Subcutaneous adipose tissue (tissue), 4 donors: ENCODE data around the gene MINK1. TPM values are rescaled to one million over a fixed set of nuclear protein-coding genes. Genes with fewer than 3 reads are reported as not detected.

ENCODE experiments used
- total RNA-seq, 4 donors: library from RNA; depleted of rRNA; stranded (reverse); fragments of >200 nt; gene quantifications; one replicate each; pipeline ENCODE4 v1.1.0, GENCODE V29; 2016
- TF ChIP-seq, protein P1 (sequence below): fragments of 450-650 bp; IDR thresholded peaks from one replicate; pipeline ENCODE4 v1.5.1; 2016; ENCODE audit warnings: low read depth, mild to moderate bottlenecking, control low read depth, antibody characterized with exemption, moderate library complexity

Gene MINK1
- total RNA-seq, 4 donors from 2014 or later, result 12.9 to 61.0 (median 28.2) TPM

DNA sequence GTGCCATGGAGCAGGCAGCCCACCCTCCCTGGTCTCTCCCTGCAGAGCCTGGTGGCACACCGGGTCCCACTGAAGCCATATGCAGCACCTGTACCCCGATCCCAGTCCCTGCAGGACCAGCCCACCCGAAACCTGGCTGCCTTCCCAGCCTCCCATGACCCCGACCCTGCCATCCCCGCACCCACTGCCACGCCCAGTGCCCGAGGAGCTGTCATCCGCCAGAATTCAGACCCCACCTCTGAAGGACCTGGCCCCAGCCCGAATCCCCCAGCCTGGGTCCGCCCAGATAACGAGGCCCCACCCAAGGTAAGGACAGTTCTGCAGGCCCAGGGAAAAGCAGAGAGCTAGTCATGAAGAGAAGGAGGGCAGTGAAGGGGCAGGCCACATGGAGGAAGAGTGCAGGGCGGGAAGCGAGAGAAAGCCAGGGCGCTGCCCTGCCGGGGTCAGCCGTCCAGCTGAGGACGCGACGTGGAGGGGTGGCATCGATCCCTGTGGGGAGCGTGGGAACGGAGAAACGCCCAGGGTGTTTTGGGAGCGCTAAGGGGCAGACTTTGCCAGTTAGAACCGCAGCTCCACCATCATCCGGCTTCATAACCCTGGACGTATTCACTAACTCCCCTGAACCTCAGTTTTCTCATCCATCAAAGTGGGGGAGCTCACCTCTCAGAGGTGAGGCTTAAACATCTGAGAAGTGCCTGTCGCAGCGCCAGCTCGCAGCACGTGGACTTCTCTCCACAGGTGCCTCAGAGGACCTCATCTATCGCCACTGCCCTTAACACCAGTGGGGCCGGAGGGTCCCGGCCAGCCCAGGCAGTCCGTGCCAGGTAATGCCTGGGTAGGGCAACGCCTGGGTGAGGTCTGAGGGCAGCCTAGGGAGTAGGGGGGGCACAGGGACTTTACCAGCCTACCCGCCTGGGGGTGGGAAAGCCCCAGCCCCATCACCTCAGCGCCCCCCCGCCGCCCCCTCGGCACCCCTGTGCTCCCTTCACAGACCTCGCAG, 58.6 kb downstream of the MINK1 start:
- TF ChIP-seq, protein P1, sequence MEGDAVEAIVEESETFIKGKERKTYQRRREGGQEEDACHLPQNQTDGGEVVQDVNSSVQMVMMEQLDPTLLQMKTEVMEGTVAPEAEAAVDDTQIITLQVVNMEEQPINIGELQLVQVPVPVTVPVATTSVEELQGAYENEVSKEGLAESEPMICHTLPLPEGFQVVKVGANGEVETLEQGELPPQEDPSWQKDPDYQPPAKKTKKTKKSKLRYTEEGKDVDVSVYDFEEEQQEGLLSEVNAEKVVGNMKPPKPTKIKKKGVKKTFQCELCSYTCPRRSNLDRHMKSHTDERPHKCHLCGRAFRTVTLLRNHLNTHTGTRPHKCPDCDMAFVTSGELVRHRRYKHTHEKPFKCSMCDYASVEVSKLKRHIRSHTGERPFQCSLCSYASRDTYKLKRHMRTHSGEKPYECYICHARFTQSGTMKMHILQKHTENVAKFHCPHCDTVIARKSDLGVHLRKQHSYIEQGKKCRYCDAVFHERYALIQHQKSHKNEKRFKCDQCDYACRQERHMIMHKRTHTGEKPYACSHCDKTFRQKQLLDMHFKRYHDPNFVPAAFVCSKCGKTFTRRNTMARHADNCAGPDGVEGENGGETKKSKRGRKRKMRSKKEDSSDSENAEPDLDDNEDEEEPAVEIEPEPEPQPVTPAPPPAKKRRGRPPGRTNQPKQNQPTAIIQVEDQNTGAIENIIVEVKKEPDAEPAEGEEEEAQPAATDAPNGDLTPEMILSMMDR, result no peak

DNA sequence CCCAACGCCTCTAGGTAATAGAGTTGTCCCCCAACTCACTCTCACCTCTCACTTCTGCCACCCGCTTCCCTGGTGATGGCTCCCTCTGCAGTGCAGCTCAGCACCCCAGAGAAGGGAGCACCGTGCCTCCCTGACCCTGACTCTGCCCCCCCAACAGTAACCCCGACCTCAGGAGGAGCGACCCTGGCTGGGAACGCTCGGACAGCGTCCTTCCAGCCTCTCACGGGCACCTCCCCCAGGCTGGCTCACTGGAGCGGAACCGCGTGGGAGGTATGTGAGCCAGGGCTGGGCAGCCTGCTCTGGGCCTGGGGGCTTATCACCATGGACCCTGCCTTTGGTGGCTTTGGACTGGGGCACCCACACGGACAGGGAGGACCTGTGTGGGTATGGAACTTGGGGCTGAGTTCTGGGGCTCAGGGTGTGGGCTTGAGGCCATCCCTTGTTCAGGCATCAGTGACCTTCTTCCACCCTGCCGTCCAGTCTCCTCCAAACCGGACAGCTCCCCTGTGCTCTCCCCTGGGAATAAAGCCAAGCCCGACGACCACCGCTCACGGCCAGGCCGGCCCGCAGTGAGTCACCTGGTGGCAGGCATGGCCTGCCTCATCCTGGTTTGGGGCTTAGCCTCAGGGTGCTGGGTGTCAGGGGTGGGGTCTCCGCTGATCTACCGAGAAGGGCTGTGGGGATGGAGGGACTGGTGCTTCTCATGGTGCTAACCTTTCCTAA, 59.5 kb downstream of the MINK1 start:
- TF ChIP-seq, protein P1, result no peak

GRCh38 chr17:4893272-4893671, 60.1 kb downstream of the MINK1 start:
- TF ChIP-seq, protein P1, result no peak

DNA sequence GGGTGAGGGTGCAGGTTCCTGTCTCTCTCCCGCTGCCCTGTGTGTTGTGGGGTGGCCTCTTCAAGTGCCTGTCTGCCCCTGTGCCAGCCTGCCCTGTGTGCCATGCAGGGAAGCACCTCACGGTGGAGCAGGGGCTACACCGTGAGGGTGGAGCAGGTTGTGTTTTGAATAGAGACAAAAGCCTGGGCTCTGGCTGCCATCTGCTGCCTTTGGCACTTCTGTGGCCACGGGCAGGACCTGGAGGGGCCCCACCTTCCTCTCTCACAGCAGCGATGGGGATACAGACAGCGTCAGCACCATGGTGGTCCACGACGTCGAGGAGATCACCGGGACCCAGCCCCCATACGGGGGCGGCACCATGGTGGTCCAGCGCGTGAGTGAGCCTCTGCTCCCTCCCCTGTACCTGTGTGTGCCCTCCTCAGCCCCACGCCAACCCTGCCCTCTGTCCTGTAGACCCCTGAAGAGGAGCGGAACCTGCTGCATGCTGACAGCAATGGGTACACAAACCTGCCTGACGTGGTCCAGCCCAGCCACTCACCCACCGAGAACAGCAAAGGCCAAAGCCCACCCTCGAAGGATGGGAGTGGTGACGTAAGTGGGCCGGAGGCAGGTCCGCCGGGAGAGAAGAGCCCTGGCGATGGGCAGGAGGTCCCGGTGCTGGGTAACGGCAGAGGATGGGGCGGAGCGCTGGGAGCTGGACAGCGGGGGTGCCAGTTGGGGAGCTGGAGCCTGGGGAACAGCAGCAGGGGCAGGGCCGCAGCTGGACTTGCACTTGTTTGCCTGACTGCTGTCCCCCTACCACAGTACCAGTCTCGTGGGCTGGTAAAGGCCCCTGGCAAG, 60.8 kb downstream of the MINK1 start:
- TF ChIP-seq, protein P1, result no peak

- TF ChIP-seq, protein P1, result no peak
These were observed 62.0 kb downstream of the MINK1 start for GRCh38 chr17:4895121-4895520.

DNA sequence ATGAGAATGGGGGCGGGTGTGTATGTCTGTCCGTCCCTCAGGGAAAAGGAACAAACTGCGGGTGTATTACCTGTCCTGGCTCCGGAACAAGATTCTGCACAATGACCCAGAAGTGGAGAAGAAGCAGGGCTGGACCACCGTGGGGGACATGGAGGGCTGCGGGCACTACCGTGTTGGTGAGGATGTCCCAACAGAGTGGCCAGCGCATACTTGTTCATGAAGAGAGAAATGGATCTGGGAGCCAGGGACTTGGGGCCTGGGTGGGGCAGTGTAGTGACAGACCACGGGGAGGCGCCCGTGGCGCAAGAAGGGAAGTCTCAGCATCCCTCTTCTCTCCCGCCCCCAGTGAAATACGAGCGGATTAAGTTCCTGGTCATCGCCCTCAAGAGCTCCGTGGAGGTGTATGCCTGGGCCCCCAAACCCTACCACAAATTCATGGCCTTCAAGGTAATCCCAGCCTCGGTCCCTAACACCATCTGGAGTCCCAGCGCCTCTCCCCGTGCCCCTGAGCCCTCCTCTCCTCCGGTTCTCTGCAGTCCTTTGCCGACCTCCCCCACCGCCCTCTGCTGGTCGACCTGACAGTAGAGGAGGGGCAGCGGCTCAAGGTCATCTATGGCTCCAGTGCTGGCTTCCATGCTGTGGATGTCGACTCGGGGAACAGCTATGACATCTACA, 62.7 kb downstream of the MINK1 start:
- TF ChIP-seq, protein P1, result no peak
